Fibroblast of lung (primary cell): ENCODE results near the gene PHF2. TPM values are rescaled to one million over a fixed set of nuclear protein-coding genes. Genes with fewer than 3 reads are reported as not detected.
A peak's percentile ranks its signal among the peaks of the same experiment; 100 is the strongest.

Experiments used
- DNase-seq, 2 donors: peaks; one replicate each; pipeline versions ENCODE4 v3.0.0 to v3.0.0-alpha.2; 2010; ENCODE audit warnings: low read depth in 2 of 2
- H2AFZ ChIP-seq: 2 replicates; pipeline ENCODE4 v1.5.1; 2012; ENCODE audit warnings: low read length, control low read depth, inconsistent platforms
- H3K27ac ChIP-seq: 2 replicates; pipeline ENCODE4 v1.5.1; 2011; ENCODE audit warnings: low read length, control low read depth; ENCODE audit not compliant: insufficient read depth
- H3K27me3 ChIP-seq: 2 replicates; pipeline ENCODE4 v1.5.1; 2011; ENCODE audit warnings: mild to moderate bottlenecking, low read length; ENCODE audit not compliant: control insufficient read depth, insufficient read depth
- H3K36me3 ChIP-seq: 2 replicates; pipeline ENCODE4 v1.5.1; 2011; ENCODE audit warnings: low read length; ENCODE audit not compliant: control insufficient read depth, insufficient read depth
- H3K4me1 ChIP-seq: 2 replicates; pipeline ENCODE4 v1.5.1; 2011; ENCODE audit warnings: low read length; ENCODE audit not compliant: control insufficient read depth, insufficient read depth; ENCODE audit errors: extremely low read depth
- H3K4me2 ChIP-seq: 2 replicates; pipeline ENCODE4 v1.5.1; 2011; ENCODE audit warnings: low read length, control low read depth; ENCODE audit not compliant: insufficient read depth; ENCODE audit errors: extremely low read depth
- H3K4me3 ChIP-seq, 4 experiments: fragments of 200-600 bp in 1 of 4; sonication (generic) in 1 of 4; replicated peaks in 1 of 4; 2 replicates each; pipeline ENCODE4 v1.5.1; 2011 to 2016; ENCODE audit warnings: low read length in 4 of 4, low read depth in 3 of 4, mild to moderate bottlenecking in 3 of 4, control low read depth in 2 of 4, inconsistent platforms in 1 of 4, mixed read lengths in 1 of 4; ENCODE audit not compliant: insufficient read depth in 1 of 4; ENCODE audit errors: control extremely low read depth in 1 of 4
- H3K79me2 ChIP-seq: 2 replicates; pipeline ENCODE4 v1.5.1; 2012; ENCODE audit warnings: mild to moderate bottlenecking, low read length, inconsistent platforms; ENCODE audit not compliant: control insufficient read depth, insufficient read depth
- H3K9ac ChIP-seq: 2 replicates; pipeline ENCODE4 v1.5.1; 2011; ENCODE audit warnings: mild to moderate bottlenecking, low read length, control low read depth; ENCODE audit not compliant: insufficient read depth
- H3K9me3 ChIP-seq: 2 replicates; pipeline ENCODE4 v1.5.1; 2012; ENCODE audit warnings: low read depth, low read length; ENCODE audit not compliant: control insufficient read depth, insufficient read depth
- H4K20me1 ChIP-seq: 2 replicates; pipeline ENCODE4 v1.5.1; 2011; ENCODE audit warnings: low read length; ENCODE audit not compliant: control insufficient read depth, insufficient read depth; ENCODE audit errors: extremely low read depth
- CTCF ChIP-seq, 2 donors: IDR thresholded peaks in 1 of 2; conservative IDR thresholded peaks in 1 of 2; 1 replicate in 1 of 2; 2 replicates in 1 of 2; pipeline ENCODE4 v1.5.1; 2011 to 2012; ENCODE audit warnings: low read length in 2 of 2, control low read depth in 1 of 2, inconsistent platforms in 1 of 2, low read depth in 1 of 2, mild to moderate bottlenecking in 1 of 2
- EZH2 ChIP-seq: IDR thresholded peaks from 2 replicates; pipeline ENCODE4 v1.5.1; 2012; ENCODE audit warnings: low read length, control low read depth, mild to moderate bottlenecking; ENCODE audit errors: missing control alignments
- polyA plus RNA-seq, 2 donors: library from polyadenylated mRNA; depleted of rRNA in 1 of 2; stranded (reverse) in 1 of 2; unstranded in 1 of 2; fragments of >200 nt; gene quantifications; 2 replicates each; pipeline ENCODE4 v1.2.1, GENCODE V29; 2011 to 2012; ENCODE audit warnings: missing spikeins in 1 of 2
- total RNA-seq: library from RNA; depleted of rRNA; stranded (reverse); fragments of >200 nt; gene quantifications from 2 replicates; pipeline ENCODE4 v1.2.1, GENCODE V29; 2014

Gene PHF2
- total and polyA plus RNA-seq, 2 donors (not counting 1 experiment from before 2014, with no cell fraction given) = 9.2 to 13.4 TPM

GRCh38 chr9:93680443-93681268 lies 104.3 kb downstream of the PHF2 start:
- H3K36me3 ChIP-seq = peaks cover 6% of the 10 kb centered on the region
- H3K9me3 ChIP-seq = no peaks in the 10 kb centered on the region

GRCh38 chr9:93681269-93682154 lies 105.1 kb downstream of the PHF2 start:
- TF ChIP-seq EZH2 = no peak
- no peak for TF ChIP-seq CTCF (conservative IDR thresholded peaks at IDR 0.05 in 1 of 2, IDR thresholded peaks at IDR 0.05 in 1 of 2; ENCODE audit: low read depth in 1 of 2, low read length in 2 of 2)
- Histone ChIP-seq H3K27ac (no peak overlapping the region), H3K9ac (no peak overlapping the region), H2AFZ (no peak overlapping the region), H4K20me1 (no peaks in the 10 kb centered on the region), H3K79me2 (no peaks in the 10 kb centered on the region), H3K4me3 (no peak overlapping the region), H3K4me2 (no peak overlapping the region), H3K4me1 (no peaks in the 10 kb centered on the region), H3K9me3 (no peaks in the 10 kb centered on the region), H3K27me3 (no peaks in the 10 kb centered on the region), H3K36me3 (peaks cover 6% of the 10 kb centered on the region)
- no peak for DNase-seq

More at GRCh38 chr9:93680443-93681268, 104.3 kb downstream of the PHF2 start:
- DNase-seq = no peak
- Histone ChIP-seq H3K9ac (no peak overlapping the region), H3K4me1 (no peaks in the 10 kb centered on the region), H2AFZ (no peak overlapping the region), H3K27me3 (no peaks in the 10 kb centered on the region), H3K79me2 (no peaks in the 10 kb centered on the region), H3K4me2 (no peak overlapping the region), H3K27ac (no peak overlapping the region), H4K20me1 (no peaks in the 10 kb centered on the region), H3K4me3 (no peak overlapping the region)
- TF ChIP-seq CTCF (conservative IDR thresholded peaks at IDR 0.05 in 1 of 2, IDR thresholded peaks at IDR 0.05 in 1 of 2; ENCODE audit: low read depth in 1 of 2, low read length in 2 of 2) (peak; percentile 10 to 16), EZH2 (no peak)
